Umbilical cord (tissue), 2 donors: ENCODE data around the gene KMT2B. TPM values are rescaled to one million over a fixed set of nuclear protein-coding genes. Genes with fewer than 3 reads are reported as not detected.

ENCODE experiments used
- DNase-seq: peaks from one replicate; pipeline ENCODE4 v3.0.0-alpha.2; 2015; ENCODE audit warnings: low spot score
- total RNA-seq: library from RNA; depleted of rRNA; stranded (reverse); fragments of >200 nt; gene quantifications from one replicate; pipeline ENCODE4 v1.2.3, GENCODE V29; 2014; ENCODE audit warnings: low replicate concordance; ENCODE audit not compliant: insufficient read depth

Gene KMT2B
- total RNA-seq, 1 donor from 2014 or later: 2.2 TPM

GRCh38 chr19:35725216-35725861 lies 7.5 kb downstream of the KMT2B start:
- no peak for DNase-seq

DNA sequence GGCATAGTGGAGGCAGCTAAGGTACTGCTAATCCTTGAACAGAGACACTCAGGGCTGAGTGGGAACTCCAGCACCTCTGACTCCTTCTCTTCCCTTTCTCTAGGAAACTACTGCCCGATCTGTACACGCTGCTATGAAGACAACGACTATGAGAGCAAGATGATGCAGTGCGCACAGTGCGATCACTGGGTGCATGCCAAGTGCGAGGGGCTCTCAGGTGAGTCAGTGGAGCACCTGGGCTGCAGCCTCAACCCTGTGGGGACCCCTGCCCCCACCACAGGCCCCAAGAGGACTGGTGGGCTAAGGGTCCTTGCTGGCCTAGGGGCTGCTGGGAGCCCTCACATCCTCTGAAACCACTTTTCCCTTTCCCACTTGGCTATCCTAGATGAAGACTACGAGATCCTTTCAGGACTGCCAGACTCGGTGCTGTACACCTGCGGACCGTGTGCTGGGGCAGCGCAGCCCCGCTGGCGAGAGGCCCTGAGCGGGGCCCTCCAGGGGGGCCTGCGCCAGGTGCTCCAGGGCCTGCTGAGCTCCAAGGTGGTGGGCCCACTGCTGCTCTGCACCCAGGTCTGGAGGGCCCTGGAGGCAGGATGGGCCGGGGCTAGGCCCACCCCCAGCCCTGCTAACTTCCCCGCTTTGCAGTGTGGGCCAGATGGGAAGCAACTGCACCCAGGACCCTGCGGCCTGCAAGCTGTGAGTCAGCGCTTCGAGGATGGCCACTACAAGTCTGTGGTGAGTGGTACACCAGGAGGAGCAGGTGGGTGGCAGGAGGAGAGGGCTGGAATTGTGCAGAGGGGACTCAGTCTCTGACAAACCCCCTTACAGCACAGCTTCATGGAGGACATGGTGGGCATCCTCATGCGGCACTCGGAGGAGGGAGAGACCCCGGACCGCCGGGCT lies 9.5 kb downstream of the KMT2B start:
- no peak for DNase-seq

- no peak for DNase-seq
These were observed 10.3 kb downstream of the KMT2B start for GRCh38 chr19:35727956-35728706.

DNA sequence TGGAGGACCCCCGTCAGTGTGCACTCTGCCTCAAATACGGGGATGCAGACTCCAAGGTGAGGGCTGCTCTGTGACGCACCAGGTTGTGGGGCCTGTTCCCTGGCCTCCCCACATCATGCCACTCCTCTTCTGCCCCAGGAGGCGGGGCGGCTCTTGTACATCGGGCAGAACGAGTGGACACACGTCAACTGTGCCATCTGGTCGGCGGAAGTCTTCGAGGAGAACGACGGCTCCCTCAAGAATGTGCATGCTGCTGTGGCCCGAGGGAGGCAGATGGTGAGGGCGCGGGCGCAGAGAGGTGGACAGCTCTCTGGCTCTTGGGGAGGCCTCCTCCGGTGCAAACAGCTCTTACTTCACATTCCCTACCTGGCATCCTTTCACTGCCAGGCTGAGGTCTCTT lies 11.2 kb downstream of the KMT2B start:
- no peak for DNase-seq

DNA sequence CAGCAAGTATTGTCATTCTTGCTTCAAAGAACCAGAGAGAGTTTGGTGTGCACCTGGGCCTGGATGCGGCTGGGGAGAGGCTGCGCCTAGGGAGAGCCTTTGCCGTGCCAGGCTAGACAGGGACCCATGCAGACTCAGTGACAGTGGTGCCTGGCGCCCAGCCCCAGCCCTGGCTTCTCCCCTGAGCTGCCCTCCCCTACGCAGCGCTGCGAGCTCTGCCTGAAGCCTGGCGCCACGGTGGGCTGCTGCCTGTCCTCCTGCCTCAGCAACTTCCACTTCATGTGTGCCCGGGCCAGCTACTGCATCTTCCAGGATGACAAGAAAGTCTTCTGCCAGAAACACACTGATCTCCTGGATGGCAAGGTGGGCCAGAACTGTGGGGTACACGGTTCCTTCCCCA lies 12.0 kb downstream of the KMT2B start:
- no peak for DNase-seq

- no peak for DNase-seq
These were observed 12.5 kb downstream of the KMT2B start for GRCh38 chr19:35730326-35730725.

DNA sequence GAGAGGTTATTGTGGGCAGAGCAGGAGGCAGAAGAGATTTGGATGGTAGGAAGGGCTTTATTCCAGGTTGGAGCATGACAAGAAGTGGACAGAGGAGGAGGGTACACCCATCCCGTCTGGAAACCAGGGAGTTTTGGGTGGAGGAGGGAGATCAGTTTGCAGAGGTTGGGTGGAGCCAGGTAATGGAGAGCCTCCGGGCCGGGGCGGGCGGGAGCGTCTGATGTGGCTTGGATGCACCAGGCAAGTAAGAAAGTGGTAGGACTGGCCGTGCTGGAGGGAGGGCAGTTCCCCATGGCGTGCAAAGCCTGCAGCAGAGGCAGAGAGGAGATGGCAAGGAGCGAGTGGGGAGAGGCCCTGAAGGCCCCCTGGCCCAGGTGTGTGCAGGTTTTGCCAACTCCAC lies 13.6 kb downstream of the KMT2B start:
- no peak for DNase-seq

DNA sequence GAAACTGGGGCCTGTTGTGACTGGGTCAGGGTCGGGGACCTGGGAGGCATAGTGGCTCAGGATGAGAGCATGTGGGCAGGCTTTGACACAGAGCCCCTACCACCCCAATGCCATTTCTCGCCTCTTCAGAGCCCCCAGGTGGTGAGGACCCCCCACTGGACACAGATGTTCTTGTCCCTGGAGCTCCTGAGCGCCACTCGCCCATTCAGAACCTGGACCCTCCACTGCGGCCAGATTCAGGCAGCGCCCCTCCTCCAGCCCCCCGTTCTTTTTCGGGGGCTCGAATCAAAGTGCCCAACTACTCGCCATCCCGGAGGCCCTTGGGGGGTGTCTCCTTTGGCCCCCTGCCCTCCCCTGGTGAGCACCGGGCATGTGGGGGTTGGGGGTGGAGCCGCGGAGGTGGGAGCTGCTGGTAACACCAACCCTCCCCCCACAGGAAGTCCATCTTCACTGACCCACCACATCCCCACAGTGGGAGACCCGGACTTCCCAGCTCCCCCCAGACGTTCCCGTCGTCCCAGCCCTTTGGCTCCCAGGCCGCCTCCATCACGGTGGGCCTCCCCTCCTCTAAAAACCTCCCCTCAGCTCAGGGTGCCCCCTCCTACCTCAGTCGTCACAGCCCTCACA lies 14.1 kb downstream of the KMT2B start:
- no peak for DNase-seq

DNA sequence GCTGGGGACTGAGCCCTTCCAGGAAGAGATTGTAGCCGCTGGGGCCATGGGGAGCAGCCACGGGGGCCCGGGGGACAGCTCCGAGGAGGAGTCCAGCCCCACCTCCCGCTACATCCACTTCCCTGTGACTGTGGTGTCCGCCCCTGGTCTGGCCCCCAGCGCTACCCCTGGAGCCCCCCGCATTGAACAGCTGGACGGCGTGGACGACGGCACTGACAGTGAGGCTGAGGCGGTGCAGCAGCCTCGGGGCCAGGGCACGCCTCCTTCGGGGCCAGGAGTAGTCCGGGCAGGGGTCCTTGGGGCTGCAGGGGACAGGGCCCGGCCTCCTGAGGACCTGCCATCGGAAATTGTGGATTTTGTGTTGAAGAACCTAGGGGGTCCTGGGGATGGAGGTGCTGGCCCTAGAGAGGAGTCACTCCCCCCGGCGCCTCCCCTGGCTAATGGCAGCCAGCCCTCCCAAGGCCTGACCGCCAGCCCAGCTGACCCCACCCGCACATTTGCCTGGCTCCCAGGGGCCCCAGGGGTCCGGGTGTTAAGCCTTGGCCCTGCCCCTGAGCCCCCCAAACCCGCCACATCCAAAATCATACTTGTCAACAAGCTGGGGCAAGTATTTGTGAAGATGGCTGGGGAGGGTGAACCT lies 14.9 kb downstream of the KMT2B start:
- DNase-seq: no peak

- no peak for DNase-seq
These were observed 15.7 kb downstream of the KMT2B start for GRCh38 chr19:35733180-35734125.

- no peak for DNase-seq
These were observed 16.5 kb downstream of the KMT2B start for GRCh38 chr19:35734273-35734672.

GRCh38 chr19:35734889-35735288 lies 17.1 kb downstream of the KMT2B start:
- DNase-seq: no peak

DNA sequence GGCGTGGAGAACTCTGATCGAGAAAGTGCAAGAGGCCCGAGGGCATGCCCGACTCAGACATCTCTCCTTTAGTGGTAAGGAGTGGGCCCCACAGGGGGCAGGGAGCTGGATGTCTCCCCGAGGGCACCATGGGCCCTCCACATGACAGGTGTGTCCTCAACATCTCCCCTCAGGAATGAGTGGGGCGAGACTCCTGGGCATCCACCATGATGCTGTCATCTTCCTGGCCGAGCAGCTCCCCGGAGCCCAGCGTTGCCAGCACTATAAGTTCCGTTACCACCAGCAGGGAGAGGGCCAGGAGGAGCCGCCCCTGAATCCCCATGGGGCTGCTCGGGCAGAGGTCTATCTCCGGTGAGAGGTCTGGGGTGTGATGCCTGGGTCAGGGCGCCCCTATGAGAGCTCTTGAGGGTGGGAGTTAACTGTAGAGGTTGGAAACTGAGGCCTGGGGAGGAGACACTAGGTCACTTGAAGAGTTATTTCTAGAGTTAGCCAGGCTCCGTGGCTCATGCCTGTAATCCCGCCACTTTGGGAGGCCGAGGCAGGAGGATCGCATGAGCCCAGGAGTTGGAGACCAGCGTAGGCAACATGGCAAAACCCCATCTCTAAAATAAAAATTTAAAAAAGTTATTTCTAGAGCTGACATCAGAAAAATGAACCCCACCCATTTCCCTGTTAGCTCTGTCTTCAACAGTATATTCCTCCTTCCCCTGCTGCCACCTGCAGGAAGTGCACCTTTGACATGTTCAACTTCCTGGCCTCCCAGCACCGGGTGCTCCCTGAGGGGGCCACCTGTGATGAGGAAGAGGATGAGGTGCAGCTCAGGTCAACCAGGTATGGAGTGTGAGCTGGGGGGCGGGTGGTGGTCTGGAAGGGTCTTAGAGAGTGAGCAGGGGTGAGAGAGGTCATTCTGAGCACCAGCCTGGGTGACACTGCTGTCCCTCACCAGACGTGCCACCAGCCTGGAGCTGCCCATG lies 19.4 kb downstream of the KMT2B start:
- DNase-seq: no peak

GRCh38 chr19:35738021-35738886 lies 20.5 kb downstream of the KMT2B start:
- DNase-seq: no peak

DNA sequence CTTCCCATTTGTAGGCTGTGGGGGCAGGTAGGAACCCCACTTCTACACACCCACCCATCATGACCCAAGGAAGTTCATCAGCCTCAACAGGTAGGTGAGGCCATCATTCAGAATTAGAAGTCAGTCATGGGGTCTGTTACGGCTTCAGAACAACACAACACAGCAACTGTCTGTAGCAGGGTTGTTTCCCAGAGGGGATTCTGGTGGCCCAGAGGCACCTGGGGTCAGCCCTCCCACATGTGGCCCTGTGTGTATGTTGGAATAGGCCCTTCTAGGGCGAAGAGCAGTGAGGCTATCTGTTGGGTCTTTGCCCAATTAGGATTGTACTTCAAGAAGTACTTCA lies 21.1 kb downstream of the KMT2B start:
- no peak for DNase-seq

- DNase-seq: no peak
These were observed 21.7 kb downstream of the KMT2B start for GRCh38 chr19:35739275-35740107.

DNA sequence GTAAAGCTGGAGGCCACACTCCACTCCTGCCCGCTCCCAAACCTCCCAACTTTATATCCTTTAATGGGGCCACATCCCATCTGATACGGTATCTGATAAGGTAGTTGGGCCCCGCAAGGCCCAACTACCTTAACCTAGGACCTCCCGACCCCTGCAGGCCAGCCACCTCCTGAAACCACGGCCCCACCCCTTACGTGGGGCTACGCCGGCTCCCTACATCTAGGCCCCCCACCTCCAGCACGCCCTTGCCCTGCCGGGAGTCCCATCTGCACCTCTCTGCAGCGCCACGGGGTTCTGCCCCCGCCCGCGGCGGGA lies 22.3 kb downstream of the KMT2B start:
- no peak for DNase-seq
